MCF 10A (cell line): Measurements from ENCODE around the gene MIS18A. TPM values are rescaled to one million over a fixed set of nuclear protein-coding genes. Genes with fewer than 3 reads are reported as not detected.

Source experiments
- Bru-seq: library from RNA; stranded (reverse); fragments of 400-500 nt; gene quantifications from one replicate; lab custom pipeline; 2021; lab: Mats Ljungman, UMichigan
- BruChase-seq, 2 experiments: library from RNA; stranded (reverse); fragments of 400-500 nt; gene quantifications; one replicate each; lab custom pipeline; 2021; lab: Mats Ljungman, UMichigan
- BruUV-seq: library from RNA; stranded (reverse); fragments of 400-500 nt; replicated peaks from 2 replicates; lab custom pipeline; 2021; lab: Mats Ljungman, UMichigan
- CTCF ChIA-PET: fragments of 300-600 bp; sonication (Branson Sonifier 250); formaldehyde crosslinking; extraction: SDS; loops from one replicate; lab custom pipeline; 2021; ENCODE audit warnings: antibody characterized with exemption, inconsistent platforms; lab: Yijun Ruan, JAX
- POLR2A ChIA-PET: fragments of 300-600, 350-650 bp; sonication (Branson Sonifier 250); formaldehyde crosslinking; extraction: SDS; loops from one replicate; lab custom pipeline; 2020; ENCODE audit warnings: antibody characterized with exemption, inconsistent platforms; lab: Yijun Ruan, JAX
- DNase-seq: peaks from one replicate; pipeline ENCODE4 v3.0.0-alpha.2; 2018; ENCODE audit not compliant: unreplicated experiment
- H3K27ac Mint-ChIP-seq: one replicate; pipeline ENCODE4 v1.8.0; 2022; ENCODE audit warnings: mild to moderate bottlenecking, low read depth, mixed read lengths; ENCODE audit not compliant: unreplicated experiment
- H3K27me3 Mint-ChIP-seq: one replicate; pipeline ENCODE4 v1.8.0; 2022; ENCODE audit warnings: mixed read lengths; ENCODE audit not compliant: insufficient read depth, unreplicated experiment
- H3K36me3 Mint-ChIP-seq: one replicate; pipeline ENCODE4 v1.8.0; 2022; ENCODE audit warnings: mild to moderate bottlenecking, moderate library complexity, mixed read lengths; ENCODE audit not compliant: insufficient read depth, unreplicated experiment
- H3K4me1 Mint-ChIP-seq: one replicate; pipeline ENCODE4 v1.8.0; 2022; ENCODE audit warnings: mixed read lengths; ENCODE audit not compliant: insufficient read depth, unreplicated experiment
- H3K4me3 Mint-ChIP-seq: one replicate; pipeline ENCODE4 v1.8.0; 2022; ENCODE audit warnings: mild to moderate bottlenecking, moderate library complexity, mixed read lengths; ENCODE audit not compliant: unreplicated experiment
- H3K9me3 Mint-ChIP-seq: one replicate; pipeline ENCODE4 v1.8.0; 2022; ENCODE audit warnings: mixed read lengths; ENCODE audit not compliant: unreplicated experiment
- CTCF ChIP-seq: fragments of 200-600 bp; IDR thresholded peaks from one replicate; pipeline ENCODE4 v1.8.0; 2022; ENCODE audit warnings: antibody characterized with exemption, mild to moderate bottlenecking; ENCODE audit not compliant: unreplicated experiment
- intact Hi-C: fragments of 100-400 bp; cut with micrococcal nuclease; formaldehyde crosslinking; loops from 2 replicates; pipeline ENCODE4 v1.14.1; 2022
- long read RNA-seq: library from polyadenylated mRNA; stranded (forward); transcript quantifications from one replicate; pipeline ENCODE4 v2.0.0, GENCODE V29; 2022
- total RNA-seq: library from RNA; stranded (reverse); gene quantifications from 2 replicates; pipeline ENCODE4 v1.2.3, GENCODE V29; 2022

The MIS18A gene
- 10.6 and 14.0 TPM in 2 replicates for total RNA-seq
- Bru-seq, nascent RNA: percentile 70 among the genes with signal in this experiment
- percentile 79 among the genes with signal in this experiment for BruChase-seq, experiment 1, labeled RNA remaining after a 6-hour chase
- percentile 81 among the genes with signal in this experiment for BruChase-seq, experiment 2, labeled RNA remaining after a 2-hour chase
- long read RNA-seq, transcript MIS18A-201 (5 exons, 1,575 nt): major isoform, 24 of 26 reads
- long read RNA-seq, partial matches to known transcripts: 0 of 26 reads
- long read RNA-seq, other reads (novel, unspliced or antisense): 2 of 26 reads

GRCh38 chr21:32278518-32279376 is at the start of gene MIS18A:
MIS18A (minus strand) TSS chr21:32279049; CDS start chr21:32279014, 35 bp downstream.
- Mint-ChIP-seq H3K4me1 (peaks cover 20% of the 10 kb centered on the region), H3K27ac (peak within 1 kb of the TSS; percentile 82), H3K9me3 (no peaks in the 10 kb centered on the region), H3K27me3 (no peaks in the 10 kb centered on the region), H3K4me3 (peak within 1 kb of the TSS; percentile 94), H3K36me3 (peaks cover 37% of the 10 kb centered on the region)
- peak; percentile 97 for DNase-seq
- no TSS peak for BruUV-seq
- TF ChIP-seq CTCF: no peak
- intact Hi-C loops: loop anchor here (5.0 kb wide), 1 partner anchor 324 kb away; no protein-coding TSS in a partner anchor
- ChIA-PET CTCF (interaction anchor here (0.6 to 0.7 kb wide), 4 partner anchors 19 to 213 kb away, joined by 3 to 4 read pairs (median 3); no protein-coding TSS in a partner anchor), POLR2A (interaction anchor here (0.6 to 1.9 kb wide), 12 partner anchors 9 to 546 kb away, joined by 3 to 6 read pairs (median 3); partner anchors contain the start of gene SCAF4)

GRCh38 chr21:32328595-32328994 is 49.7 kb upstream of the MIS18A start:
- ChIA-PET POLR2A (interaction anchor here (0.8 kb wide), 1 partner anchor 8 kb away, joined by 3 read pairs; no protein-coding TSS in a partner anchor), CTCF (interaction anchor here (1.2 kb wide), 1 partner anchor 8 kb away, joined by 3 read pairs; no protein-coding TSS in a partner anchor)
- H3K4me3 Mint-ChIP-seq: no peak overlapping the region
- H3K27me3 Mint-ChIP-seq: no peaks in the 10 kb centered on the region
- intact Hi-C loops: no loop called here
- no peak for DNase-seq
- no peaks in the 10 kb centered on the region for H3K9me3 Mint-ChIP-seq
- BruUV-seq: no TSS peak
- H3K36me3 Mint-ChIP-seq: peaks cover 100% of the 10 kb centered on the region
- TF ChIP-seq CTCF: no peak
- peak overlapping the region; percentile 22 for H3K27ac Mint-ChIP-seq
- no peaks in the 10 kb centered on the region for H3K4me1 Mint-ChIP-seq

- ChIA-PET CTCF (interaction anchor here (1.3 kb wide), 1 partner anchor 9 kb away, joined by 3 read pairs; no protein-coding TSS in a partner anchor), POLR2A (interaction anchor here (1.0 kb wide), 1 partner anchor 46 kb away, joined by 3 read pairs; the partner anchor contains the start of gene MIS18A)
- Mint-ChIP-seq H3K27me3 (no peaks in the 10 kb centered on the region), H3K4me3 (no peak overlapping the region), H3K36me3 (peaks cover 95% of the 10 kb centered on the region), H3K4me1 (no peaks in the 10 kb centered on the region), H3K27ac (no peak overlapping the region), H3K9me3 (no peaks in the 10 kb centered on the region)
- intact Hi-C loops: no loop called here
- no peak for TF ChIP-seq CTCF
- DNase-seq: no peak
- BruUV-seq: no TSS peak
These were observed 46.9 kb upstream of the MIS18A start for GRCh38 chr21:32325706-32326105.
